Activated T-helper 17 cell treated with anti-CD3 and anti-CD28 coated beads, Interleukin-2, amount 50 U/mL, for 72 hours (primary cell): ENCODE results near the gene TENT5C. TPM values are rescaled to one million over a fixed set of nuclear protein-coding genes. Genes with fewer than 3 reads are reported as not detected.

Experiments
- ATAC-seq: fragments of 150-1000 bp; cut with Tn5 transposase; replicated peaks from 2 replicates; pipeline ENCODE4 v1.10.0; 2021; ENCODE audit warnings: mild to moderate bottlenecking, moderate library complexity
- H3K27ac Mint-ChIP-seq: one replicate; pipeline ENCODE4 v1.8.0; 2022; ENCODE audit warnings: mixed read lengths
- H3K27me3 Mint-ChIP-seq: one replicate; pipeline ENCODE4 v1.8.0; 2022; ENCODE audit warnings: mixed read lengths
- H3K36me3 Mint-ChIP-seq: one replicate; pipeline ENCODE4 v1.8.0; 2022; ENCODE audit warnings: low read depth, mild to moderate bottlenecking, mixed read lengths
- H3K4me1 Mint-ChIP-seq: one replicate; pipeline ENCODE4 v1.8.0; 2022; ENCODE audit warnings: mixed read lengths
- H3K4me3 Mint-ChIP-seq: one replicate; pipeline ENCODE4 v1.8.0; 2022; ENCODE audit warnings: mild to moderate bottlenecking, mixed read lengths
- H3K9me3 Mint-ChIP-seq: one replicate; pipeline ENCODE4 v1.8.0; 2022; ENCODE audit warnings: mixed read lengths
- total RNA-seq, 2 donors: library from RNA; stranded (reverse); gene quantifications; one replicate each; pipeline ENCODE4 v1.2.3, GENCODE V29; 2022

Gene TENT5C
- total RNA-seq, 2 donors from 2014 or later = 30.2 to 37.1 TPM

DNA sequence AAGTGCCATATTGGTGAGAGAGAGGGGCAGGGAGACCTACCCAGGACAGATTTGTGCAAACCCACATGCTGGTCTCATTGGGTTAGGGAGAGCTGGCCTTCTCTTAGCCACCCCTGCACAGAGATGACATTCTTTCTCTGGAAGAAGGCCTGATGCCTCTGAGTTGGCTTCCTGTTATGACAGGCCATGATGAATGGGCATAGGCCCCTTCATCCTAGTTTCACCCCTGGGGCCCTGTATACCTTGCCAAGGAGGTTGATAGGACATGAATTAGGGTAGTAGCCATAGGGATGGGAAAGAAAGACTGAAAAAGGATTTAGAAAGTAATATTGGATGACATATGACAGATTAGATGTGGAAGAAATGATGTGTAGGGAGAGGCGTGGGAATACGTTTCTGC, 46.6 kb downstream of the TENT5C start:
- H3K4me3 Mint-ChIP-seq = peak overlapping the region; percentile 76
- H3K9me3 Mint-ChIP-seq = no peaks in the 10 kb centered on the region
- no peaks in the 10 kb centered on the region for H3K36me3 Mint-ChIP-seq
- H3K27me3 Mint-ChIP-seq = no peaks in the 10 kb centered on the region
- H3K27ac Mint-ChIP-seq = peak overlapping the region; percentile 27
- peaks cover 55% of the 10 kb centered on the region for H3K4me1 Mint-ChIP-seq
- ATAC-seq = peak; percentile 7

GRCh38 chr1:117653195-117653594, 47.3 kb downstream of the TENT5C start:
- H3K4me3 Mint-ChIP-seq = peak overlapping the region; percentile 76
- ATAC-seq = no peak
- H3K27ac Mint-ChIP-seq = peak overlapping the region; percentile 27
- peaks cover 57% of the 10 kb centered on the region for H3K4me1 Mint-ChIP-seq
- H3K9me3 Mint-ChIP-seq = no peaks in the 10 kb centered on the region
- H3K27me3 Mint-ChIP-seq = no peaks in the 10 kb centered on the region
- no peaks in the 10 kb centered on the region for H3K36me3 Mint-ChIP-seq

DNA sequence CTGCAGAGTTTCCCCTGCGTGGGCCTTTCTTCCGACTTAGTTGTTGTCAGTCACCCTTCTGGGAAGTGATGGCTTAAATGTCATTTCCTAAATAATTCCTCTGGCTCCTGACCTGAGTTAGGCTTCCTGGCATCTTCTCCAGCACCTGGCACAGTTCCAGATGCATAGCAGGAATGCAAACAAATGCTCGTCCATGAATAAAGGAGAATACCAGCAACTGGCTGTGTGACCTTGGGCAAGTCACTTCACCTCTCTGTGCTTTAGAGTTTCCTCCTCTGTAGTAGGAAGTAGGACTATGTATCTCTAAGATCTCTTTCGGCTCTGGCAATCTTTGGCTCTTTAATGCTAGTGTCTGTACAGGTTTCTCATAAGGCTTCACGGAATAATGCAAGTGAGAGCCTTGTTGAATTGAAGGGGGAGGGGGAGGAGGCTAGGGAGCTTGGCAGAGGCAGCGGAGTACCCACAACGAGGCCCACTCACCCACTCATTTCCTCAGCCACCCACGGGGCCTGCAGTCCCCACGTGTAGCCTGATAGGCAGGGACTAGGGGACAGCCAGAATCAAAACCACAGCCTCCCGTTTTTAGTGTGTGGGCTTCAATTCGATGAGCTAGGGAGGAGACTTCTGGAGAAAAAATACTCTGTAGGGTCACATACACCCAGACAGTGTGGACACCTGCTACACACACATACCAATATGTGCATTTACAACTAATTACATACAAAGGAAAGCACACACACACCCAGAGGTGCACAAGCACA, 48.1 kb downstream of the TENT5C start:
- Mint-ChIP-seq H3K36me3 (no peaks in the 10 kb centered on the region), H3K4me3 (peak overlapping the region; percentile 76), H3K4me1 (peaks cover 62% of the 10 kb centered on the region), H3K27ac (peak overlapping the region; percentile 86), H3K9me3 (no peaks in the 10 kb centered on the region), H3K27me3 (no peaks in the 10 kb centered on the region)
- peak; percentile 16 for ATAC-seq

GRCh38 chr1:117654493-117655219, 48.8 kb downstream of the TENT5C start:
- no peaks in the 10 kb centered on the region for H3K9me3 Mint-ChIP-seq
- H3K36me3 Mint-ChIP-seq = no peaks in the 10 kb centered on the region
- H3K27ac Mint-ChIP-seq = peak overlapping the region; percentile 86
- peak overlapping the region; percentile 76 for H3K4me3 Mint-ChIP-seq
- H3K4me1 Mint-ChIP-seq = peaks cover 62% of the 10 kb centered on the region
- H3K27me3 Mint-ChIP-seq = no peaks in the 10 kb centered on the region
- ATAC-seq = peak; percentile 66

- H3K27ac Mint-ChIP-seq = peak overlapping the region; percentile 86
- no peaks in the 10 kb centered on the region for H3K27me3 Mint-ChIP-seq
- H3K9me3 Mint-ChIP-seq = no peaks in the 10 kb centered on the region
- ATAC-seq = no peak
- peak overlapping the region; percentile 76 for H3K4me3 Mint-ChIP-seq
- peaks cover 67% of the 10 kb centered on the region for H3K4me1 Mint-ChIP-seq
- H3K36me3 Mint-ChIP-seq = no peaks in the 10 kb centered on the region
Observed at GRCh38 chr1:117655220-117655577, 49.4 kb downstream of the TENT5C start.

DNA sequence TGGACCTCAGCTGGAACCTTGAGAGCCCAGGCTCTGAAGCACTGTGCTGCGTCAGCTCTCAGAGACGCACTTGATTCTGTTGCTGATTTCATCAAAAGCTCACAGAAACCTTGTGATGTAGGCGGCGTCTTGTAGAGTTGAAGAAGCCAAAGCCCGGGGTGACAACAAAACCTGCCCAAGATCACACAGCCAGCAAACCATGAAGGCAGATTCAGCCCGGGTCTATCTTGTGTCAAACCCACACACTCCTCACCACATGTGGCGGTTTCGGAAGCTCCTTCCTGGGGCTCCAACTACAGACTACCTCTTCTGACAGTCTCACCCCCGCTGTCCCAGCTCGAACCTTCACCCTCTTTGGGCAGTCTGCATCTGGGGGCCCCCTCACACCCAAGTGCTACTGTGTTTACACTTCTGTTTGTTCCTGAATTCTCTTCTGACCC, 50.4 kb downstream of the TENT5C start:
- Mint-ChIP-seq H3K27me3 (no peaks in the 10 kb centered on the region), H3K36me3 (no peaks in the 10 kb centered on the region), H3K4me3 (peak overlapping the region; percentile 76), H3K27ac (peak overlapping the region; percentile 86), H3K9me3 (no peaks in the 10 kb centered on the region), H3K4me1 (peaks cover 72% of the 10 kb centered on the region)
- peak; percentile 68 for ATAC-seq

GRCh38 chr1:117657031-117657430, 51.2 kb downstream of the TENT5C start:
- Mint-ChIP-seq H3K27ac (peak overlapping the region; percentile 86), H3K36me3 (no peaks in the 10 kb centered on the region), H3K4me3 (peak overlapping the region; percentile 76), H3K27me3 (no peaks in the 10 kb centered on the region), H3K4me1 (peaks cover 78% of the 10 kb centered on the region), H3K9me3 (no peaks in the 10 kb centered on the region)
- ATAC-seq = no peak

DNA sequence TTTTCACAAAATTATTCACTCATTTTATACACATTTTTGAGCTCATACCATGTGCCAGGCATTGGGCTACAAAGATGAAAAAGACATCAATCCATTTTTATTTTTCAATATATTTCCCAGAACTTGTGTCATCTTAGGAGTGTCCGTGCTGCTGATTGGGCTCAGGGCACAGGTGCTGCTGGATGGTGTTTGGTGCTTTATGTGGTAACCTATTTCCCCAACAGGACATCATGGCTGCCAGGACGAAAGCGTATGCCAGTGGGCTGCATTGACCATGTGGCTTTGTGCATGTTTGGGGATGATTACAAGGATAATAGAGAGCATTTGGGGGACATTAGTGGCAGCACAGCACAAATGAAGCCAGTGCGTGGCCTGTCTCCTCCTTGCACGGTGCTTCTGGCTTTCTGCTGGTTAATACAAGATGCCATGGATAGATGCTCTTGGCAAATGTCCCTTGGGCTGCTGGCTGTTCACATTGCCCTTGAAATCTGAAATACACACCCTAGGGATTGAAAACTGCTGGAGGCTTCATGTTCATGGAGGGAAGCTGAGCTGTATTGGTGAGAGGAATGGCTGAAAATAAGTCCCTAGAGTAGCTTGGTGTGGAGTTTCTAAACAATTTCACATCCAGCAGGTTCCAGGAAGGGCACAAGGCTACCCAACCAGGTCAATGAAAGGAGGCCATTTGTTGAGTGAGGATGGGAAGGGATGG, 52.3 kb downstream of the TENT5C start:
- no peaks in the 10 kb centered on the region for H3K9me3 Mint-ChIP-seq
- ATAC-seq = no peak
- peak overlapping the region; percentile 75 for H3K27ac Mint-ChIP-seq
- peaks cover 72% of the 10 kb centered on the region for H3K4me1 Mint-ChIP-seq
- no peaks in the 10 kb centered on the region for H3K36me3 Mint-ChIP-seq
- peak overlapping the region; percentile 55 for H3K4me3 Mint-ChIP-seq
- H3K27me3 Mint-ChIP-seq = no peaks in the 10 kb centered on the region

- Mint-ChIP-seq H3K27ac (peak overlapping the region; percentile 75), H3K9me3 (no peaks in the 10 kb centered on the region), H3K4me1 (peaks cover 74% of the 10 kb centered on the region), H3K27me3 (no peaks in the 10 kb centered on the region), H3K4me3 (peak overlapping the region; percentile 55), H3K36me3 (no peaks in the 10 kb centered on the region)
- ATAC-seq = no peak
Observed at GRCh38 chr1:117658676-117659075, 52.8 kb downstream of the TENT5C start.

- no peaks in the 10 kb centered on the region for H3K9me3 Mint-ChIP-seq
- peak; percentile 18 for ATAC-seq
- H3K4me1 Mint-ChIP-seq = peaks cover 75% of the 10 kb centered on the region
- H3K36me3 Mint-ChIP-seq = no peaks in the 10 kb centered on the region
- H3K27ac Mint-ChIP-seq = peak overlapping the region; percentile 81
- H3K4me3 Mint-ChIP-seq = peak overlapping the region; percentile 60
- no peaks in the 10 kb centered on the region for H3K27me3 Mint-ChIP-seq
Observed at GRCh38 chr1:117659550-117660270, 53.9 kb downstream of the TENT5C start.

DNA sequence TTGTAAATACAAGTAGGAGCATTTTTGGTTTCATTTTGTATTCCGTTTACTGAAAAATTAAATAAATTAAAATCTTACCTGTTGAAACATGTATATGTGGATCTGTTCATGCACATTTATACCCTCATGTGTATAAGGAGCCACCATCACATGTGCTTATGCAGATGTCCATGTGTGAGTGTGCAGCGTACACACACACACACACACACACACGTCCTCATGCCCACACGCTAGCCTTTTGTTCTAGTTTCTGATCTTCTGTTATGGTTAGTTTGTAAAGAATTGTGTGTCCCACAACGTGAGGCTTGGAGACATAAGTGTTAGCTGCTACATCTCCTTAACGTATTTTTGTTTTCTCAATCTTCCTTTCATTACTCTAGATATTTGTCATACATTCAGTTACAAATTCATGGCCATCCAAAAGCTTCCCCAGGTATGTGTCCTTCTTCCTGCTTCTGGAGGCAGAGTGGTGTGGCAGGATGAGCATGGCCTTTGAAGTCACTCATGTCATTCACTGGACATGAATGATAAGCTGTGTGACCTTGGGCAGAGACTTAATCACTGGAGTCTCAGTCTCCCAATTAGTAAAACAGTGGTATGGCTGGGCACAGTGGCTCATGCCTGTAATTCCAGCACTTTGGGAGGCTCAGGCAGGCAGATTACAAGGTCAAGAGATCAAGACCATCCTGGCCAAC, 54.6 kb downstream of the TENT5C start:
- peaks cover 71% of the 10 kb centered on the region for H3K4me1 Mint-ChIP-seq
- H3K4me3 Mint-ChIP-seq = peak overlapping the region; percentile 60
- H3K27ac Mint-ChIP-seq = peak overlapping the region; percentile 81
- no peaks in the 10 kb centered on the region for H3K9me3 Mint-ChIP-seq
- ATAC-seq = peak; percentile 5
- H3K27me3 Mint-ChIP-seq = no peaks in the 10 kb centered on the region
- H3K36me3 Mint-ChIP-seq = no peaks in the 10 kb centered on the region

DNA sequence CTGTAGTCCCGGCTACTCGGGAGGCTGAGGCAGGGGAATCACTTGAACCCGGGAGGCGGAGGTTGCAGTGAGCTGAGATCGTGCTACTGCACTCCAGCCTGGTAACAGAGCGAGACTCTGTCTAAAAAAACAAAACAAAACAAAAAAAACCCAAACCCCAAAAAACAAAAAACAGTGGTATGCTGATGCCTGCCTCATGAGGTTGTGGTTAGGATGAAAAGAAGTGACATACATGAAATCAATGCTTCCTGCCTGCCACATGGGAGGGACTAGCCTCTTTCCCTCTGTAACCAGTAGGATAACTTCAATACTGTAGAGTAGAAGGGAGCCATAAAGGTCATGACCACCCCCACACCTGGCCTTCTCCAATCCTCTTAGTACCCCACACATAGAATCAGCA, 55.2 kb downstream of the TENT5C start:
- H3K9me3 Mint-ChIP-seq = no peaks in the 10 kb centered on the region
- peaks cover 71% of the 10 kb centered on the region for H3K4me1 Mint-ChIP-seq
- H3K27me3 Mint-ChIP-seq = no peaks in the 10 kb centered on the region
- ATAC-seq = peak; percentile 43
- peak overlapping the region; percentile 81 for H3K27ac Mint-ChIP-seq
- peak overlapping the region; percentile 60 for H3K4me3 Mint-ChIP-seq
- no peaks in the 10 kb centered on the region for H3K36me3 Mint-ChIP-seq

GRCh38 chr1:117662667-117663066, 56.8 kb downstream of the TENT5C start:
- peaks cover 59% of the 10 kb centered on the region for H3K4me1 Mint-ChIP-seq
- no peaks in the 10 kb centered on the region for H3K27me3 Mint-ChIP-seq
- no peaks in the 10 kb centered on the region for H3K36me3 Mint-ChIP-seq
- peak overlapping the region; percentile 60 for H3K4me3 Mint-ChIP-seq
- H3K27ac Mint-ChIP-seq = peak overlapping the region; percentile 81
- H3K9me3 Mint-ChIP-seq = no peaks in the 10 kb centered on the region
- no peak for ATAC-seq
